H1 (cell line): ENCODE data around the gene BAG2. TPM values are rescaled to one million over a fixed set of nuclear protein-coding genes. Genes with fewer than 3 reads are reported as not detected.

Source experiments
- CTCF ChIA-PET: fragments of 300-600 bp; sonication (Branson Sonifier 250); formaldehyde crosslinking; loops from one replicate; lab custom pipeline; 2021; ENCODE audit not compliant: partially characterized antibody; lab: Charles Lee
- POLR2A ChIA-PET: fragments of 300-600 bp; sonication (Branson Sonifier 250); formaldehyde crosslinking; loops from one replicate; lab custom pipeline; 2021; ENCODE audit warnings: inconsistent platforms; ENCODE audit not compliant: partially characterized antibody; lab: Charles Lee
- DNase-seq, 2 experiments: peaks; one replicate each; pipeline versions ENCODE4 v3.0.0 to v3.0.0-alpha.2; 2010 to 2022; ENCODE audit warnings: low spot score in 2 of 2, low read depth in 1 of 2, mixed read lengths in 1 of 2
- FAIRE-seq: peaks from 2 replicates; lab custom pipeline; 2011; peaks lifted over from hg19 to GRCh38; lab: Jason Lieb, UNC
- H2AFZ ChIP-seq: 2 replicates; pipeline ENCODE4 v1.8.1; 2012; ENCODE audit warnings: low read length, inconsistent platforms
- H2AK5ac ChIP-seq: 2 replicates; pipeline ENCODE4 v1.6.1; 2013; ENCODE audit warnings: low read depth, low read length
- H2BK120ac ChIP-seq: replicated peaks from 2 replicates; pipeline ENCODE3; 2013; ENCODE audit warnings: low read depth, low read length, inconsistent platforms
- H2BK12ac ChIP-seq: 2 replicates; pipeline ENCODE4 v1.6.1; 2013; ENCODE audit warnings: low read depth, low read length
- H2BK15ac ChIP-seq: 2 replicates; pipeline ENCODE4 v1.6.1; 2013; ENCODE audit warnings: low read length
- H2BK20ac ChIP-seq: 2 replicates; pipeline ENCODE4 v1.6.1; 2013; ENCODE audit warnings: low read length
- H2BK5ac ChIP-seq: 2 replicates; pipeline ENCODE4 v1.6.1; 2013; ENCODE audit warnings: low read depth, low read length
- H3K14ac ChIP-seq: 2 replicates; pipeline ENCODE4 v1.6.1; 2013; ENCODE audit warnings: inconsistent platforms; ENCODE audit not compliant: insufficient read length
- H3K18ac ChIP-seq: 2 replicates; pipeline ENCODE4 v1.6.1; 2013; ENCODE audit warnings: low read length; ENCODE audit errors: extremely low read depth
- H3K23ac ChIP-seq: 2 replicates; pipeline ENCODE4 v1.6.1; 2013; ENCODE audit warnings: inconsistent platforms; ENCODE audit not compliant: insufficient read length
- H3K23me2 ChIP-seq: 2 replicates; pipeline ENCODE4 v1.6.1; 2013; ENCODE audit warnings: low read depth, low read length
- H3K27ac ChIP-seq: 2 replicates; pipeline ENCODE4 v1.6.1; 2011; ENCODE audit warnings: low read depth, low read length, inconsistent platforms
- H3K27me3 ChIP-seq, 4 experiments: replicated peaks in 1 of 4; 1 replicate in 1 of 4; 2 replicates in 3 of 4; pipeline versions ENCODE4 v1.6.1 to v1.8.1; 2011 to 2013; ENCODE audit warnings: low read length in 3 of 4, mild to moderate bottlenecking in 3 of 4, inconsistent platforms in 2 of 4, mixed read lengths in 2 of 4, moderate library complexity in 1 of 4; ENCODE audit not compliant: control insufficient read depth in 3 of 4, insufficient read depth in 3 of 4; ENCODE audit errors: extremely low read depth in 1 of 4
- H3K36me3 ChIP-seq, 4 experiments: 2 replicates each; pipeline versions ENCODE4 v1.6.1 to v1.8.1; 2011 to 2013; ENCODE audit warnings: mild to moderate bottlenecking in 4 of 4, low read length in 3 of 4, moderate library complexity in 2 of 4, control low read depth in 1 of 4, inconsistent platforms in 1 of 4; ENCODE audit not compliant: insufficient read depth in 4 of 4, control insufficient read depth in 2 of 4
- H3K4ac ChIP-seq: replicated peaks from 2 replicates; pipeline ENCODE3; 2013; ENCODE audit warnings: low read length, low read depth, mixed read lengths, inconsistent platforms; ENCODE audit not compliant: insufficient read length
- H3K4me1 ChIP-seq, 4 experiments: replicated peaks in 1 of 4; 1 replicate in 1 of 4; 2 replicates in 3 of 4; pipeline versions ENCODE4 v1.6.1 to v1.8.1; 2011 to 2013; ENCODE audit warnings: low read length in 3 of 4, inconsistent platforms in 2 of 4, mixed read lengths in 1 of 4; ENCODE audit not compliant: insufficient read depth in 4 of 4, control insufficient read depth in 3 of 4
- H3K4me2 ChIP-seq, 2 experiments: 2 replicates each; pipeline versions ENCODE4 v1.6.1 to v1.8.1; 2011 to 2013; ENCODE audit warnings: low read depth in 2 of 2, low read length in 2 of 2, control low read depth in 1 of 2, inconsistent platforms in 1 of 2, mild to moderate bottlenecking in 1 of 2; ENCODE audit not compliant: insufficient read depth in 1 of 2
- H3K4me3 ChIP-seq, 4 experiments: fragments of 200-600, 300-600 bp in 1 of 4; sonication (generic), shearing (Covaris generic), sonication (Bioruptor Twin) in 1 of 4; 2 replicates each; pipeline versions ENCODE4 v1.5.1 to v1.8.1; 2011 to 2016; ENCODE audit warnings: low read length in 4 of 4, low read depth in 3 of 4, control low read depth in 2 of 4, inconsistent platforms in 2 of 4, mild to moderate bottlenecking in 2 of 4, mixed read lengths in 1 of 4, moderate library complexity in 1 of 4; ENCODE audit not compliant: insufficient read depth in 2 of 4; ENCODE audit errors: extremely low read depth in 1 of 4
- H3K56ac ChIP-seq: replicated peaks from 2 replicates; pipeline ENCODE3; 2013; ENCODE audit warnings: low read depth, mild to moderate bottlenecking, mixed read lengths, low read length, inconsistent platforms; ENCODE audit not compliant: insufficient read length
- H3K79me1 ChIP-seq: 2 replicates; pipeline ENCODE4 v1.6.1; 2013; ENCODE audit warnings: low read depth, low read length, control low read depth
- H3K79me2 ChIP-seq, 2 experiments: 2 replicates each; pipeline versions ENCODE4 v1.6.1 to v1.8.1; 2012 to 2013; ENCODE audit warnings: low read length in 2 of 2, mild to moderate bottlenecking in 2 of 2, inconsistent platforms in 1 of 2; ENCODE audit not compliant: insufficient read depth in 2 of 2, control insufficient read depth in 1 of 2
- H3K9ac ChIP-seq, 4 experiments: replicated peaks in 1 of 4; 1 replicate in 1 of 4; 2 replicates in 3 of 4; pipeline versions ENCODE4 v1.6.1 to v1.8.1; 2011 to 2013; ENCODE audit warnings: low read depth in 3 of 4, low read length in 3 of 4, control low read depth in 2 of 4, mild to moderate bottlenecking in 2 of 4, moderate library complexity in 2 of 4, inconsistent platforms in 1 of 4; ENCODE audit errors: extremely low read depth in 1 of 4
- H3K9me3 ChIP-seq, 2 experiments: 2 replicates each; pipeline versions ENCODE4 v1.6.1 to v1.8.1; 2012 to 2013; ENCODE audit warnings: mild to moderate bottlenecking in 2 of 2, moderate library complexity in 2 of 2, control low read depth in 1 of 2, inconsistent platforms in 1 of 2, low read depth in 1 of 2, low read length in 1 of 2, mixed read lengths in 1 of 2; ENCODE audit not compliant: insufficient read depth in 2 of 2
- H4K20me1 ChIP-seq, 2 experiments: replicated peaks in 1 of 2; 2 replicates each; pipeline versions ENCODE3 to v1.8.1; 2011 to 2013; ENCODE audit warnings: inconsistent platforms in 2 of 2, low read length in 2 of 2, mild to moderate bottlenecking in 1 of 2; ENCODE audit not compliant: insufficient read depth in 2 of 2, control insufficient read depth in 1 of 2
- H4K5ac ChIP-seq: 2 replicates; pipeline ENCODE4 v1.6.1; 2013; ENCODE audit warnings: low read length, low read depth, mixed read lengths, inconsistent platforms; ENCODE audit not compliant: insufficient read length
- H4K8ac ChIP-seq: 2 replicates; pipeline ENCODE4 v1.8.0; 2013; ENCODE audit warnings: mild to moderate bottlenecking, moderate library complexity, low read length, inconsistent platforms; ENCODE audit not compliant: insufficient read depth; ENCODE audit errors: extremely low read depth
- H4K91ac ChIP-seq: replicated peaks from 2 replicates; pipeline ENCODE3; 2013; ENCODE audit warnings: low read length, mixed read lengths, inconsistent platforms; ENCODE audit not compliant: insufficient read length
- NRF1 ChIP-seq: IDR thresholded peaks from 2 replicates; pipeline ENCODE4 v1.6.1; 2011; ENCODE audit warnings: mild to moderate bottlenecking, low read depth, low read length, improper control_type of control experiment
- WGBS, 2 experiments: shearing (Covaris generic) in 1 of 2; methylation state at CpG; one replicate each; pipeline versions ENCODE4 v1.1.6 to v1.1.7; 2013 to 2015; ENCODE audit warnings: low lambda C conversion rate in 2 of 2, mixed read lengths in 2 of 2, inconsistent platforms in 1 of 2, low coverage in 1 of 2, missing lambda C conversion rate in 1 of 2; ENCODE audit not compliant: insufficient replicate concordance in 2 of 2, insufficient coverage in 1 of 2, insufficient read length in 1 of 2; ENCODE audit errors: extremely low coverage in 1 of 2, missing lambda C conversion rate in 1 of 2; 5-methylcytosine and 5-hydroxymethylcytosine counted together
- polyA plus RNA-seq, 7 experiments: library from polyadenylated mRNA; depleted of rRNA in 3 of 7; stranded (reverse) in 5 of 7; unstranded in 2 of 7; fragments of >200 nt in 5 of 7; fragments of 200-250 nt in 2 of 7; gene quantifications; 1 replicate in 5 of 7; 2 replicates in 1 of 7; 4 replicates in 1 of 7; pipeline versions ENCODE4 v1.2.1 to v1.2.3, GENCODE V29; 2011 to 2013; ENCODE audit warnings: missing spikeins in 2 of 7, mixed read lengths in 2 of 7
- total RNA-seq: library from RNA; stranded (reverse); fragmentation: NEBNext Ultra II Directional; extraction: Animal tissue kit (Norgen Biotek cat#: 25700); gene quantifications from 2 replicates; pipeline ENCODE4 v1.2.1, GENCODE V29; 2021

BAG2 gene
- total and polyA plus RNA-seq, 2 of the 8 experiments (the other 6 are each of a cell fraction or from before 2014, with no cell fraction given): 4.4 to 7.4 TPM

DNA sequence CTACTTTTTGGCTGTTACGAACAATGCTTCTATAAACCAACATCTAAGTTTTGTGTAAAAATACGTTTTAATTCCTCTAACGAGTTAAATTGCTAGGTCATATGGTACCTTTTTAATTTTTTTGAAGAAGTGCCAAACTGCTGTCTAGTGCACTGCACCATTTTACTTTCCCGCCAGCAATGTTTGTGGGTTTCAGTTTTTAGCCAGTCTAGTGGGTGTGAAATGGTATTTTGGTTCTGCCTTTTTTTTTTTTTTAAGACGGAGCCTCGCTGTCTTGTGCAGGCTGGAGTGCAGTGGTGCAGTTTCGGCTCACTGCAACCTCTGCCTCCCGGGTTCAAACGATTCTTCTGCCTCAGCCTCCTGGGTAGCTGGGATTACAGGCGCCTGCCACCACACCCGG lies 34.1 kb upstream of the BAG2 start:
- Histone ChIP-seq H3K79me1 (no peaks in the 10 kb centered on the region), H2BK5ac (no peak overlapping the region), H3K79me2 (no peaks in the 10 kb centered on the region), H4K5ac (no peak overlapping the region), H3K23me2 (no peaks in the 10 kb centered on the region), H3K23ac (no peak overlapping the region), H3K9me3 (no peaks in the 10 kb centered on the region), H2AFZ (no peak overlapping the region), H3K4ac (no peak overlapping the region), H3K4me1 (no peaks in the 10 kb centered on the region), H3K36me3 (peaks cover 0 to 28% (median 2%) of the 10 kb centered on the region in 4 experiments; a peak in 2 of 8 replicates), H3K27me3 (no peaks in the 10 kb centered on the region), H2BK12ac (no peak overlapping the region), H3K9ac (no peak overlapping the region), H3K56ac (no peak overlapping the region), H3K27ac (no peak overlapping the region), H4K20me1 (no peaks in the 10 kb centered on the region), H2BK15ac (no peak overlapping the region), H2AK5ac (no peak overlapping the region), H3K4me2 (no peak overlapping the region), H4K91ac (no peak overlapping the region), H4K8ac (no peak overlapping the region), H3K14ac (no peak overlapping the region), H3K18ac (no peak overlapping the region), H2BK120ac (no peak overlapping the region), H2BK20ac (no peak overlapping the region), H3K4me3 (no peak overlapping the region)
- 88% methylated on average over 11 of the region's 11 CpGs; no CpG with 5 or more reads in 1 of the 2 experiments for WGBS, 2 experiments
- DNase-seq (no peak), FAIRE-seq (no peak)
- CTCF ChIA-PET: no interaction called here
- TF ChIP-seq NRF1: no peak
- POLR2A ChIA-PET: no interaction called here
